ENCODE measurements around the gene SMCO2.

The SMCO2 gene

DNA sequence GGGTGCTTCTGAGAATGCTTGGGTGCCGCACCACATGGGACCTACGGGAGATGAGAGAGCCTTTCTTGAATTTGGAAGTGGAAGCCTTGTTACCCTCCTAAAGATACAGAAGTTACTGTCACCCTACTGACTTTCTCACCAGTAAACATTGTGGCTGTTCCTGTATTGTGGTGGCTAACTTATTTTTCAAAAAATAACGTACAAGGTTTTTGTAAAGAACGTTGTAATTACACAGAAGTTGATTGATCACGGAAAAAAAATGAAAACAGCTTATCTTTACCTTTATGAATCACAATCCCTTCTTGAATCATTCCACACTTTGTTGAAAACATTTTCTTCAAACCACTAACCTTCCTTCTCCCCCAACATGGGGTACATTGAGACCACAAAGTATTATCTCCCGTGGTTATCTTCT is 55.5 kb downstream of the SMCO2 start:
- no peak for DNase-seq

GRCh38 chr12:27504507-27504906 is 58.0 kb downstream of the SMCO2 start:
- no peak for DNase-seq

DNA sequence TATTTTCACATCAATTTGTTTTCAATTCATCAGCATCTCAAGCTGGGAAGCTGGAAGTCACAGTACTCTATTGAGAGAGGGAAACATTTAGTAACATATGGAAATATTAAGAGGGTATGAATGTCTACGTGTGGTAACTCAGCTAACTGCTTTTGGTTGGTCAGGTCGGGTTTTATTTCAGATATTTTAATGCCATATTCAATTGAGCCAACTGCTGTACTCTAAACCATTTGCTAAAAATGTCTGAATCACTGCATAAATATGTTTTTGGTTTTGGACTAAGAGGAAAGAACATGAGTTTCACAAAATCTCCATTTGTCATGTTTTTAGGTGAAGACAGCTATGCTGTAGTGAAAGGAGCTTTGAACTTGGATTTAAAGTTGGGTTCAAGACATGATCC is 58.6 kb downstream of the SMCO2 start:
- no peak for DNase-seq

DNA sequence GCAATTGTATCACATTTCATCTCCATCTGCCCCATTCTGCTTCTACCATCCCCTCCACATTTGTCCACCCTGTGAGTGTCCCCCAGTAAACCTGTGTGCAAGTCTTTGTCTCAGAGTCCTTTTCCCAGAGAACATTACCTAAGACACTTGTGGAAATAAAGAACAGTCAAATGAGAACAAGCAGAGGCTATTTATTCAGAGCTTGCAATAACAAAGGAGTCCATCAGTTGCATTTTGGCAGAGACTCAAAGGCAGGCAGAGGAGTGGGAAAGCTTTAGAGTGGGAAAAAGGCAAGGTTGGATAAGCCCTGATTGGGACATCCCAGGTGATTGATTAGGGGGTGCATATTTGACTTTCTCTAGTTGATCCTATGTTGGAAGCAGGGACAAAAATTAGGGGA is 59.2 kb downstream of the SMCO2 start:
- DNase-seq, result no peak

- DNase-seq, result no peak
These were observed 60.2 kb downstream of the SMCO2 start for GRCh38 chr12:27506645-27507189.

GRCh38 chr12:27508736-27509431 is 62.3 kb downstream of the SMCO2 start:
- DNase-seq, result no peak

DNA sequence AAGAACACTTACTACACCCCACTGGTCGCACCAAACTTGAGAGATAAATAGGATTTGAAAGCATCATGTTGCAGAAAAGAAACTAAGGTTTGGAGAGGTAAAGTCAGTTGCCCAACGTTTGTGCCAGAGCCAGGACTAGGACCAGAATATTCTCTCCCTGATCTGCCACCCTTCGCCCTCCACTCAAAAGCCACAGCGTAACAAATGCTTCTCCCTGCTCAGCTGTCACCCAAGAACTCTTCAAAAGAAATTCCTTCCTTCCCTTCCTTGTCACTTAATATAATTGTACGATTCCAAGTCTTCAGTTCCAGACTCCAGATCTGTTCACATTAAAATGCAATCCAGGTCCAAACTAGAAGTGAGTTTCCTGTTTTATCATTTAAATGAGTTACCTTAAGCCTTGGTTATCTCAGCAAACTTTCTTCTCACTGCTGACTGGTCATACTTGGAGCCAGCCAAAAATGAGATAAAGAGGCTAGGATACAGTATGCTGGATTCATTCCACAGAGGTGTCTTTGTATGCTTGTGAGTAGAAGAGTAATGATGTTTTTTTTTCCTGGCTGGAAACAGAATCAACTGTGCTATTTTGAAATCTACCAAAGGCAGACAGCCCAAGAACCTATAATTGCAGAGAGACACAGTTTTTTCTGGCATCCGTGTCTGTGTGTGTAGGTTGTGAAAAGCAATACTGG is 64.6 kb downstream of the SMCO2 start:
- no peak for DNase-seq

DNA sequence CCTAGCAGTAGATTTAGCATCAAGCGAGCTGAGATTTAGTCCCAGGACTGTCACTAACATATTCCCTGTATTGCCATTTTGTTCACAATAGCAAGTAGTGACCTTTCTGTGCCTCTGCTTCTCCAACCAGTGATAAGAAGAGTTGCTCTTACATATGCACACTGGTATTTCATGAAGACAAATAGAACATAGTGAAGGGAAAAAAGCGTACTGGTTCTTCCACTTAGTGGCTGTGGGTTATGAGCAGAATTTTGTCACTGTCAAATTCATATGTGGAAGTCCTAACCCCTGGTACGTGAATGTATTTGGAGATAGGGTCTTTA is 65.1 kb downstream of the SMCO2 start:
- no peak for DNase-seq

- no peak for DNase-seq
These were observed 66.8 kb downstream of the SMCO2 start for GRCh38 chr12:27513155-27513824.

GRCh38 chr12:27515671-27516070 is 69.1 kb downstream of the SMCO2 start:
- no peak for DNase-seq

DNA sequence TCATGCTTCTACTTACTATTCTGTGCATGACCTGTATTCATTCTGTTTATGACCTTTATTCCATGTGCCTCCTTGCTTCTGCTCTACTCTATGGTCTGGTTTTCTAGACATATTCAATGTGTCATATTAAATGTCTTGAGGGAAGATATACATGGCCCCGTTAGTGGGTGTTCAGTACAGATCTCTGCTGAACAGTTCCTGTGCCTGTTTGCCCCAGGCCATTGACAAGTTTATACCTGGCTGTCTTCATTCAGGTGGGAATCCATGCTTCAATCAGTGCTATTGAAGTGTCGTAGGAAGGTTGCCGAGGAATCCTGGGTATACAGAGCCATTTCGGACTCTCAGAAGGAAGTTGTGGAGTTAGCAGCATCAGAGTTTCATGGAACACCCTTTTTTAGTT is 70.1 kb downstream of the SMCO2 start:
- no peak for DNase-seq

DNA sequence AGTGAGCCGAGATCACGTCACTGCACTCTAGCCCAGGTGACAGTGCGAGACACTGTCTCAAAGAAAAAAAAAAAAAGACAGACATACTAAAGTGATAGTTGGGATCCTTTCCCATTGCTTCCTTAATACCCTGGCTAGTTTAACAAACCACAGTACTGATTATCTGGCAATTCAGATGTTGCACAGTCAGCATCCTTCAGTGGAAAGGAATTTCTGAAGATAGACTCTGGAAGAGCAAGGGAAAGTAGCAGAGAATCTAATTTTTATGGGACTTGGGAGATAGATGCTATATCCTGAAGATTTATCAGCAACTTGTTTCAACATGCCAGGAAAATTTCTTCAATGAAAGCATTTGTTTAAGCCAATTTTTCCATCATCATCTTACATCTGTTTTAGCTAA is 71.0 kb downstream of the SMCO2 start:
- DNase-seq, result no peak

DNA sequence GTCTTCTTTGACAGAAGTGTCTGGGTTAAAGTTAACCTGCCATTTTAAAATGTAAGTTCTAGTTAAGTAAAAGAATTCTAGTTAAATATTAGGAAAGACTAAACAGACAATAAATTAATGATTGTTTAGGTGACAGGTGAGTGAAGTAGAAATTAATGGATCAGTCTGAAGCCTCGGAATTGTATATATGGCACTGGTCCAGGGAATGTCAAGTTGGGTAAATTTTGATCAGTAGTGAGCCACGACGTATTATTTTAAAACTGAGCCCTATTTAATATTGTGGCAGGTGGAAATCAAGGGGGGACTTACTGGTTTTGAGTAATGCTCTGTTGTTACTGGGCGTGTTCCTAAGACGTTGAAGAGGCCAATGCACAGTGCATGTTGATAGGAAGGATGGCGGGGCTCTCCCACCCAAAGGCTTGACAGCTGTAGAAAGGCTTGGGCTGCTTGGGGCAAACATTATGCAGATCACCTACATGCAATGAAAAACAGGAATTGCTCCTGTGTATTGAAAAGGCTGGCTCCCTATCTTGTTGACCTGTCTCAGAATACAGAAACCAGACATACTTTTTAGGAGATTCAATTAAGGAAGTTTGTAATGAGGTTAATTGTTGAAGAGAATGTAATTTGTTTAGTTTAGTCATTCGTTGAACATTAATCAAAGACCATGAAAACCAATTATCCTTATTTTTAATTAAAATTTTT is 71.6 kb downstream of the SMCO2 start:
- DNase-seq, result no peak

DNA sequence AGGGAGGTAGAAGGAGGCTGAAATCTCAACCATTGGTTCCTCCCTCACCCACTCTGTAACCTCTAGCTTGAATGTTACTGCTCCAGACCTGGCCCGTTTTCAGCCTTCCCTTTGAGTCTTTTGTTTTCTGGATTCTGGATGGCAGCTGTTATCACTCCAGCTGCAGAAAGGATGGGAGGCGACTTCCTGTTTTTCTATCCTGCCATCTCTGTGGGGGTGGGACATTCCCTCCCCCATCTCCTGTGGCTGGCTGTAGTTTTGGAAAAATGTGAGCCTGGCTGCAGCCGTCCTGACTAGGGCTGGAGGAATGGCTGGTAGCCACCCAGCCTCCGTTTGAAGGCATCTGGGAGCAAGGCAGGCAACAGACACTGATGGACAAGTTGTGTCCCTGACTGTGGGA is 74.5 kb downstream of the SMCO2 start:
- no peak for DNase-seq

- no peak for DNase-seq
These were observed 75.4 kb downstream of the SMCO2 start for GRCh38 chr12:27521981-27522380.

DNA sequence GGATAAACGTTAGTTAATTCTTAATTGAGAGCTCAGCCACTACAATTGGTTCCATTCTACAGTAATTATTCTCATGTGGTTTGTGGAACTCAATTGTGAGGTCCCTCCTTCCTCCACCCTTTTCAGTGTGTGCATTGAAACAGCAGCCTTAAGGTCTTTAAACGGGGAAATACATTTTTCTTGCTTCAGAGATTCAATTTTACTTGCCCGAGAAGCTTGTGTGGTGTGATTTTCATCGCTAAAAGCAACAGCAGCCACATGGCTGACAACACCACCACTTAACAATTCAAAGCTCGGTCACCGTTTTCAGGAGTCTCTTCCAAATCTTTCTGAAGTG is 76.7 kb downstream of the SMCO2 start:
- DNase-seq, result no peak

- DNase-seq, result peak; percentile 100
These were observed 77.3 kb downstream of the SMCO2 start, which contains the start of gene PPFIBP1 for GRCh38 chr12:27523642-27524493. PPFIBP1 (plus strand) TSS chr12:27524206; CDS start chr12:27633397, 109,191 bp downstream.

DNA sequence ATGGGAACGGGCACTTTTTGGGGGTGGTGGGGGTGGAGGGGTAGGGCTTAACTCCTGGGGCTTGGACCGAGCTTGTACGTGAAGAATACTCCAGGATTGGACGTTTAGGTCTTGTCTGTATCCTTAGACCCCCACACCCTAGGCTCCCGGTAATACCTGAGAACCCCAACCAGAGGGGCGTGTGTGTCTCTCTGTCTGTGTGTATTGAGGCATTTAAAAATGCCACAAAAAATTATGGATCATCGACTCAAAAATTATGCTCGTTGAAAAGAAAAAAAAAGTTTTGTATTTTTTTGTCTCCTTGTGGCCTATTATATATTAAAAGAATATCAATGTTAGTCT is 77.9 kb downstream of the SMCO2 start:
- no peak for DNase-seq

- DNase-seq, result no peak
These were observed 78.6 kb downstream of the SMCO2 start for GRCh38 chr12:27524839-27525753.

DNA sequence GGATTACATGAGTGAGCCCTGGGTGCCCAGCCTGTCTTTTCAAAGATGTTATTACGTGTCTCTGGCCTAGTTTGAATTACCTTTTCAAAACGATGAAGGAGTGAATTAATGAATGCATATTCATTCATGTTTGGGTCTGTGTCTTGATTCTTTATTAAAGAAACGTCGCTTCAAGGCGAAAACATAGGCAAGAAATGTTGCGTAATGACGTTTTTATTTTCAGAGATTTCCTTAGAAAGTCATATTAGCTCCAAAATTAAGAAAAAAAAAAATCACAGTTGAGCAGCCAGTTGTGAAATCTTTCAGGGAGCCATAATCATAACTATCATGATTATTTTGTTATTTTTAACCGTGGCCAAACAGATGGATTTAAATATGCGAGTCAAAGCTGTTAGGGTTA is 81.0 kb downstream of the SMCO2 start:
- no peak for DNase-seq

DNA sequence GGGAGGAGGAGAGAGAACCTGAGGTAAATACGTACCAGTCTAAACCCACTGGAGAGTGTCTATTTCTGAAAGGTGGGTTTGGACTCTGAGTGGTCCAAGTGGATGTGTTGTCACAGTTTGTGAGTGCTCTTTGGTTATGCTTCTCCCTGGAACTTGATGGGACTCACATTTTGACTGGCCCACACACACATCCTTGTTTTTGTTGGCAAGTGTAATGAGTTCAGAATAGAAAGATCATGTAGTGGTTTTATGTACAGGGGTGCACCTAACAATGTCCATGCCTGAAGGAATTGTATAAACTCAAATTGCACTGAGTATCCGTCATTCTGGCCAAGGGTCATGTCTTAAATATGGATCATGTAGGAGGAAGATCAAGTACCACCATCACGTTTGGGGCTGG is 82.3 kb downstream of the SMCO2 start:
- no peak for DNase-seq

All from activated CD8-positive, alpha-beta memory T cell treated with anti-CD3 and anti-CD28 coated beads for 24 hours (primary cell).